ENCODE measurements around the gene TEDC2. TPM values are rescaled to one million over a fixed set of nuclear protein-coding genes. Genes with fewer than 3 reads are reported as not detected.

Gene TEDC2
- polyA plus RNA-seq, 4 donors, result 8.0 to 13.8 (median 9.1) TPM

GRCh38 chr16:2490190-2491105, 30.5 kb downstream of the TEDC2 start:
- DNase-seq (ENCODE audit: low read depth in 4 of 4, low spot score in 3 of 4), result no peak

GRCh38 chr16:2492292-2492691, 32.4 kb downstream of the TEDC2 start:
- no peak for DNase-seq (ENCODE audit: low read depth in 4 of 4, low spot score in 3 of 4)

- no peak for DNase-seq (ENCODE audit: low read depth in 4 of 4, low spot score in 3 of 4)
These were observed 33.7 kb downstream of the TEDC2 start for GRCh38 chr16:2493605-2494004.

GRCh38 chr16:2494616-2495015, 34.7 kb downstream of the TEDC2 start:
- DNase-seq (ENCODE audit: low read depth in 4 of 4, low spot score in 3 of 4), result no peak

GRCh38 chr16:2495041-2495440, 35.1 kb downstream of the TEDC2 start:
- DNase-seq (ENCODE audit: low read depth in 4 of 4, low spot score in 3 of 4), result no peak

- no peak for DNase-seq (ENCODE audit: low read depth in 4 of 4, low spot score in 3 of 4)
These were observed 36.6 kb downstream of the TEDC2 start for GRCh38 chr16:2496223-2497115.

- no peak for DNase-seq (ENCODE audit: low read depth in 4 of 4, low spot score in 3 of 4)
These were observed 37.3 kb downstream of the TEDC2 start for GRCh38 chr16:2497116-2497630.

GRCh38 chr16:2497695-2498484, 38.0 kb downstream of the TEDC2 start:
- no peak for DNase-seq (ENCODE audit: low read depth in 4 of 4, low spot score in 3 of 4)

- no peak for DNase-seq (ENCODE audit: low read depth in 4 of 4, low spot score in 3 of 4)
These were observed 38.8 kb downstream of the TEDC2 start for GRCh38 chr16:2498531-2499253.

- DNase-seq (ENCODE audit: low read depth in 4 of 4, low spot score in 3 of 4), result no peak
These were observed 39.5 kb downstream of the TEDC2 start for GRCh38 chr16:2499454-2499853.

GRCh38 chr16:2499890-2500429, 40.1 kb downstream of the TEDC2 start:
- no peak for DNase-seq (ENCODE audit: low read depth in 4 of 4, low spot score in 3 of 4)

- DNase-seq (ENCODE audit: low read depth in 4 of 4, low spot score in 3 of 4), result no peak
These were observed 40.6 kb downstream of the TEDC2 start for GRCh38 chr16:2500430-2500917.

- DNase-seq (ENCODE audit: low read depth in 4 of 4, low spot score in 3 of 4), result peak; percentile 77 to 92 (median 82)
These were observed 41.2 kb downstream of the TEDC2 start for GRCh38 chr16:2500918-2501750.

- no peak for DNase-seq (ENCODE audit: low read depth in 4 of 4, low spot score in 3 of 4)
These were observed 42.3 kb downstream of the TEDC2 start for GRCh38 chr16:2501946-2502895.

GRCh38 chr16:2505695-2506094, 45.8 kb downstream of the TEDC2 start:
- DNase-seq (ENCODE audit: low read depth in 4 of 4, low spot score in 3 of 4), result no peak

- DNase-seq (ENCODE audit: low read depth in 4 of 4, low spot score in 3 of 4), result no peak
These were observed 47.2 kb downstream of the TEDC2 start for GRCh38 chr16:2507052-2507659.

GRCh38 chr16:2507665-2508064, 47.8 kb downstream of the TEDC2 start:
- no peak for DNase-seq (ENCODE audit: low read depth in 4 of 4, low spot score in 3 of 4)

Measured in right renal pelvis (tissue), 4 donors.